ENCODE results near the gene CLTC.

Gene CLTC

DNA sequence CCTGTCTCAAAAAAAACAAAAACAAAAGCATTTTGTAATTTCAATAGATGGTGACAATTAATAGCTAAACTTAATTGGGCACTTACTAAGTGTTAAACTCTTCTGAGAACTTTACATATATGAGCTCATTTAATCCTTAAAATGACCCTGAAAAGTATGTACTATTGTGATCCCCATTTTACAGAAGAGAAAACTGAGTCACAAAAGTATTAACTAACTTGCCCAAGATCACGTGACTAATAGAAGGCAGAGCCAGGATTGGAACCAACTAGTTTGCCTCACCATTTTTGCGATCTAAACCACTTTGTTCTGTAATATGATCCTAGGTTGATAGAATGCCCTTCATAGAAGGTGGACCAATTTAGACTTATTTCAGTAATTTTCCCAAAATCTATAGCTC, 114.0 kb downstream of the CLTC start:
- no peak overlapping the region for H3K4me3 ChIP-seq
- no peak for DNase-seq (ENCODE audit: low spot score)
- H3K27ac ChIP-seq, result no peak overlapping the region
- TF ChIP-seq, protein P1, sequence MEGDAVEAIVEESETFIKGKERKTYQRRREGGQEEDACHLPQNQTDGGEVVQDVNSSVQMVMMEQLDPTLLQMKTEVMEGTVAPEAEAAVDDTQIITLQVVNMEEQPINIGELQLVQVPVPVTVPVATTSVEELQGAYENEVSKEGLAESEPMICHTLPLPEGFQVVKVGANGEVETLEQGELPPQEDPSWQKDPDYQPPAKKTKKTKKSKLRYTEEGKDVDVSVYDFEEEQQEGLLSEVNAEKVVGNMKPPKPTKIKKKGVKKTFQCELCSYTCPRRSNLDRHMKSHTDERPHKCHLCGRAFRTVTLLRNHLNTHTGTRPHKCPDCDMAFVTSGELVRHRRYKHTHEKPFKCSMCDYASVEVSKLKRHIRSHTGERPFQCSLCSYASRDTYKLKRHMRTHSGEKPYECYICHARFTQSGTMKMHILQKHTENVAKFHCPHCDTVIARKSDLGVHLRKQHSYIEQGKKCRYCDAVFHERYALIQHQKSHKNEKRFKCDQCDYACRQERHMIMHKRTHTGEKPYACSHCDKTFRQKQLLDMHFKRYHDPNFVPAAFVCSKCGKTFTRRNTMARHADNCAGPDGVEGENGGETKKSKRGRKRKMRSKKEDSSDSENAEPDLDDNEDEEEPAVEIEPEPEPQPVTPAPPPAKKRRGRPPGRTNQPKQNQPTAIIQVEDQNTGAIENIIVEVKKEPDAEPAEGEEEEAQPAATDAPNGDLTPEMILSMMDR (IDR thresholded peaks at IDR 0.05), result no peak

- no peak overlapping the region for H3K27ac ChIP-seq
- TF ChIP-seq, protein P1 (IDR thresholded peaks at IDR 0.05), result no peak
- H3K4me3 ChIP-seq, result no peak overlapping the region
- no peak for DNase-seq (ENCODE audit: low spot score)
Observed at GRCh38 chr17:59734226-59734625, 114.5 kb downstream of the CLTC start.

DNA sequence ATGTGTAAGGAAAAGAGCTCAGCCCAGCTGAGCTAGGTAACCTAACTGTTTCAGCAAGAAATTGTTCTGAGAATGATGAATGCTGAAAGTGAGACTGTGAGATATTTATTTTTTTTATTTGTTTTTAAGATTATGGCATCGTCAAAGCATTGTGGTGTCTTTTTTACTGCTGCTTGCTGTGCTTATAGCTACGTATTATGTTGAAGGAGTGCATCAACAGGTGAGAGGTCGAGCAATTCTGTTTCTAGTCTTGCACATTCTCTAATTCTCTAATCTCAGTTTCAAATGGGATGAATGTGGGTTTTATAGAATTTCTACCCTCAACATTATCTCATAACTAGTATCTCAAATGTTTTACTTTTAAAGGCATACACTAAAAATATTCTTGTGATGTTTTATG, 117.6 kb downstream of the CLTC start:
- H3K27ac ChIP-seq, result no peak overlapping the region
- DNase-seq (ENCODE audit: low spot score), result no peak
- TF ChIP-seq, protein P1 (IDR thresholded peaks at IDR 0.05), result no peak
- no peak overlapping the region for H3K4me3 ChIP-seq

DNA sequence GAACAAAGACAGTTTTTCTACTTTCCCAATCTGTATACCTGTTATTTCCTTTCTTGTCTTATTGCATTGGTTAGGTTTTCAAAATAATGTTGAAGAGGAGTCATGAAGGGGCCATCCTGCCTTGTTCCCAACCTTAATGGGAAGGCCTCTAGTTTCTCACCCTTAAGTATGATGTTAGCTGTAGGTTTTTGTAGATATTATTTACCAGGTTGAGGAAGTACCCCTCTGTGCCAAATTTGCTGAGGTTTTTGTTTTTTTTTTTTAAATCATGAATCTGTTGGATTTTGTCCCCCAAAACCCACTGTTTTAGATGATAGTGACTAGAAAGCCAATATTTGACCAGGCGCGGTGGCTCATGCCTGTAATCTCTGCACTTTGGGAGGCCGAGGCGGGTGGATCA, 124.1 kb downstream of the CLTC start:
- no peak overlapping the region for H3K27ac ChIP-seq
- TF ChIP-seq, protein P1 (IDR thresholded peaks at IDR 0.05), result no peak
- no peak for DNase-seq (ENCODE audit: low spot score)
- H3K4me3 ChIP-seq, result no peak overlapping the region

- no peak for DNase-seq (ENCODE audit: low spot score)
- TF ChIP-seq, protein P1 (IDR thresholded peaks at IDR 0.05), result no peak
- H3K27ac ChIP-seq, result no peak overlapping the region
- no peak overlapping the region for H3K4me3 ChIP-seq
Observed at GRCh38 chr17:59745040-59745439, 125.3 kb downstream of the CLTC start.

Data from coronary artery (tissue), 2 donors.